Fibroblast of skin of left quadriceps (primary cell): ENCODE measurements around the gene CLINT1.
"Not testable (repeated sequence)": the region's sequence is repeated elsewhere in the genome, so short reads cannot be mapped to it uniquely, and the experiment has no call there.

ENCODE experiments used
- DNase-seq, 2 experiments: peaks; one replicate each; pipeline ENCODE4 v3.0.0-alpha.2; 2013; ENCODE audit warnings: low read depth in 2 of 2

Gene CLINT1

GRCh38 chr5:157862183-157862851 is 3.4 kb upstream of the CLINT1 start:
- DNase-seq: no peak

DNA sequence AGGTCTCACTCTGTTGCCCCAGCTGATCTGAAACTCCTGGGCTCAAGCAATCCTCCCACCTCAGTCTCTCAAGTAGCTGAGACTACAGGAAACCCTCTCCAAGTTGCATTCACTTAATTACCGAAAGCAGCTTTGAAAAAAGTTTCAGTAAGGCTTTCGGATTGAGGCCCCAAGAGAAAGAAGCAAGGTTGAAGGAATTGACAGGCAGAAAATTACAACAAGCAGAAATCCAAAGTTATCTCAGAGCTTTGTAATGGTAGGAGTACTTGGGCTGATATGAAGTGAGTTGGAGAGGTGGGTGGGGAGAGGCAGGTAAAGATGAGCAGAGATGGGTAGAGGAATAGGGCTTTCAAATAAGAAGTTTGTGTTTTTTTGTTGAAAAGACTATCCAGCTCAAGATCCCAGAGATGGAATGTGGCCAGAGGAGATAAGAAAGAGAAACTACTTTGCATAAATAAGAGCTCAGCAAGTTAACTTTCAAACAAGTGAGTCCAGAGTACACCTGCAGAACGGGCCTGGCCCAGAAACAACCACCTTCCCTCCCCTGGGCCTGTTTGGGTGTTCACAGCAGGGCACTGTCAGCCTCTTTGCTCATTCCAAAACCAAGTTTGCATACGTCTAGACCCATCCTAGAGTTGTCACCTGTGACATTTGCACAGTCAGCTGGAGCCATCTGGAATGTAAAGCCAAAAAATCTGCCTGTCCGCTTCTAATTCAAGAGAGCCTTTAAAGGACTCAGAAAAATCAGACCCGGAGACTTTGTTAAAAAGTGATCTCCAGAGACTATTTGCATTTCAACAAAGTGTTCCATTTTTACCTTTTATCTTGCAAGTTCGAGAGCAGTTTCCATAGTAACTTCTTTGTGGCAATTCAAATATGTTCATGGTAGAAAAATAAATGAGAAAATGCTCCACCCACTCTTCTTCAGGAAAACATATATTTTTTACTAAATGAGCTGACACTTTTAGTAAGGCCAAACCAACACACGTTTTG is 2.2 kb upstream of the CLINT1 start:
- no peak for DNase-seq

- DNase-seq: no peak
Measured at GRCh38 chr5:157859227-157859575, 256 bp upstream of the CLINT1 start.

GRCh38 chr5:157857816-157858526 is 974 bp downstream of the CLINT1 start:
- no peak for DNase-seq

DNA sequence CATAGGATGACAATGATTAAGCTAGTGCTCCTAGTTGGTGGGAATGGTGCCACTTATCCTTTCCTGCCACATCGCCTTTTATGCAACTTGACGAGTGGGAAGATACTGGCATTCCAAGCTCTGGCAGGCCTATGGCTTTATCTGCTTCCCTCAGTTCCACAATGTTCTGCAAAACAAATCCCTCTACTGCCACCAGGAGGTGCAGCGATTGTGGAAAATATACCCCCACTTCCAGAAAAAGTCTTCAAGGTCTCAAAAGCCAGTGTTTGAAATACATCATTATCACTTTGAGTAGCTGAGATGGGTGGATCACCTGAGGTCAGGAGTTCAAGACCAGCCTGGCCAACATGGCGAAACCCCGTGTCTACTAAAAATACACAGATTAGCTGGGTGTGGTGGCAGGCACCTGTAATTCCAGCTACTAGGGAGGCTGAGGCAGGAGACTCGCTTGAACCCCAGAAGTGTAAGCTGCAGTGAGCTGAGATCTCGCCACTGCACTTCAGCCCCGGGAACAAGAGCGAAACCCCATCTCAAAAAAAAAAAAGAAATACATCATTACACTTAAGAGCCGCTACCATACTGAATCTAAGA is 3.4 kb downstream of the CLINT1 start:
- peak; percentile 34 to 39 for DNase-seq

DNA sequence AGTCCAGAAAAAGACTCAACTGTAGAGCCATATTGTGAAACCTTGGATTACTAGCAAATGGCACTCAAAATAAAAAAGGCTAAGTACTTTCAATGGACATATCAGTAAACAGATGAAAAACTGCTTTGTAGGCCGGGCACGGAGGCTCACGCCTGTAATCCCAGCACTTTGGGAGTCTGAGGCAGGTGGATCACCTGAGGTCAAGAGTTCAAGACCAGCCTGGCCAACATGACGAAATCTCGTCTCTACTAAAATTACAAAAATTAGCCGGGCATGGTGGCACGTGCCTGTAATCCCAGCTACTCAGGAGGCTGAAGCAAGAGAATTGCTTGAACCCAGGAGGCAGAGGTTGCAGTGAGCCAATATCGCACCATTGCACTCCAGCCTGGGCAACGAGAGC is 5.6 kb downstream of the CLINT1 start:
- DNase-seq: not testable (repeated sequence)

DNA sequence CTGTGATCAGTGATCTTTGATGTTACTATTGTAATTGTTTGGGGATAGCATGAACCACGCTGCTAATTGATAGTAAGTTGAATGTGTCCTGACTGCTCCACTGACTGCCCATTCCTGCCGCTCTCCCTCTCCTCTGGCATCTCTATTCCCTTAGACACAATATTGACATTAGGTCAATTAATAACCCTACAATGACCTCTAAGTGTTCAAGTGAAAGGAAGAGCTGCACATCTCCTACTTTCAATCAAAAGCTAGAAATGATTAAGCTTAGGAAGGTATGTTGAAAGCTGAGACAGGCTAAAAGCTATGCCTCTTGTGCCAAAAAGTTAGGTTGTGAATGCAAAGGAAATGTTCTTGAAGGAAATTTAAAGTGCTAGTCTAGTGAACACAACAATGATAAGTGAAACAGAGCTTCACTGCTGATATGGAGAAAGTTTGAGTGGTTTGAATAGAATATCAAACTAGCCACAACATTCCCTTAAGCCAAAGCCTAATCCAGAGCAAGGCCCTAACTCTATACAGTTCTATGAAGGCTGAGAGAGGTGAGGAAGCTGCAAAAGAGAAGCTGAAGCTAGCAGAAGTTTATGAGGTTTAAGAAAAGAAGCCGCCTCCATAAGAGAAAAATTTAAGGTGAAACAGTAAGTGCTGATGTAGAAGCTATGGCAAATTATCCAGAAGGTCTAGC is 12.9 kb downstream of the CLINT1 start:
- no peak for DNase-seq

GRCh38 chr5:157842787-157843186 is 16.2 kb downstream of the CLINT1 start:
- DNase-seq: no peak

DNA sequence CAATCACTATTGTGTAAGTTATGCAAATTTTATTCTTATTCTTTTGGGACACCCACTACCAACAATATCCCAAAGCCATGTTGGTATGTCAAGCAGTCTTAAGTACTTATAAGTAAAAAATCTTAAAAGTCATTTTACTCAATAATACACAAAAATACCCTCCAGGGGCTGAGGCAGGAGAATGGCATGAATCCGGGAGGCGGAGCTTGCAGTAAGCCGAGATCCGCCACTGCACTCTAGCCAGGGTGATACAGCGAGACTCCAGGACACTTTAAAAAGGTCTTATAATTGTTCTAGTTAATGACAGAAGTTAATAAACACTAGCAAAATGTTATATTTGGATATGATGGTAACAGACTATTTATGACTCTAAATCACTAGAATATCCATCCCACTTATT is 16.8 kb downstream of the CLINT1 start:
- no peak for DNase-seq

- DNase-seq: no peak
Measured at GRCh38 chr5:157839157-157839795, 19.7 kb downstream of the CLINT1 start.

DNA sequence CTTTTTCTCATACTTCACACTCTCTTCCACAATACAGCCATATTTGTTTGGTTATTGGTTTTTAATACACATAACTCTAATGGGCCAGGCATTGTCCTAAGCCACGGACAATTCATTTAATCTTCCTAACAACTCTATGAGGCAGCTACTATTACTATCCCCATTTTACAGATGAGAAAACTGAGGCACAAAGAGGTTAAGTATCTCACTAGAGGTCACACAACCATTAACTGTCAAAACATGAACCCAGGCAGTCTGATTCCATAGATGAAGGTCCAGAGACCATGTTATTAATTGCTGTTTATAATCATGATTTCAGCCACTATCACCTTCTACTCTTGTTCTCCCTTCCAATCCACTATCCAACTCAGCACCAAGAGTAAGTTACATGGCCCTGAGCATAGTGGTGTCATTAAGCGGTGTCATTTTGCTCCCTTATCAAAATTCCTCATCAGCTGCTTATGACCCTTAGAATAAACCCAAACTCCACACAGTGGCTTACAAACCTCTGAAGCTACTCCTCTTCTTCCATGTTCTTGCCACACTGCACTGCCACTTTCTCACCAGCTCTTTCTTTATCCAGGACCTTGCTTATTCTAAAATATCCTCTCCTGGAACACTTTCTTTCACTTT is 22.7 kb downstream of the CLINT1 start:
- DNase-seq: no peak

- no peak for DNase-seq
Measured at GRCh38 chr5:157835041-157835440, 23.9 kb downstream of the CLINT1 start.

- DNase-seq: no peak
Measured at GRCh38 chr5:157828944-157829639, 29.9 kb downstream of the CLINT1 start.

GRCh38 chr5:157828105-157828943 is 30.6 kb downstream of the CLINT1 start:
- DNase-seq: no peak

DNA sequence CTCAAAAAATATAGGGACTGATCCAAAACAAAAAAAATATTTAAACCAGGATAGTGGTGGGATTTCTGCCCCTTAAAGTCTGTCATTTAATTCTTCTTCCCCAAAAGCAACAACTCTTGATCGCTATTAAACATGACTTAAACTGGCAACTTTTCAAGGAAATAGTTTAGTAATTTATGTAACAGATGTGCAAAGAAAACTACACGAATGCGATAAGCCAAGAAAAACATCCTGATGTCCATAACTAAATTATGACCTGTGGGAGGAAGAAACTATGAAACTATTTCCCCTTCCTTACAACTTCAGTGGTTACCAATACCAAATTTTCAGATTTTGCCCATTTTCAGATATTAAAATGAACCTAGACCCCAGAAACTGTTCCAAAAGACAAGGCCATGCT is 31.5 kb downstream of the CLINT1 start:
- peak; percentile 15 to 25 for DNase-seq

DNA sequence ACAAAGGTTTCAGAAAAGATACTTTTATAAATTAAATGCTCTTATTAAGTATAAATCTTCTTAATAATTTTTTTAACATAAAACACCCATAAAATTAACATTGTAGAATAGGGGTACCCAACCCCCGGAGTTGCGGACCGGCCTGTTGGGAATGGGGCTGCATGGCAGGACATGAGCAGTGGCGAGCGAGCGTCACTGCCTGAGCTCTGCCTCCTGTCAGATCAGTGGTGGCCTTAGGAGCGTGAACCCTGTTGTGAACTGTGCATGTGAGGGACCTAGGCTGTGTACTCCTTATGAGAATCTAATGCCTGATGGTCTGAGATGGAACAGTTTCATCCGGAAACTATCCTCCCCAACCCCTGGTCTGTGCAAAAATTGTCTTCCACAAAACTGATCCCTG is 35.3 kb downstream of the CLINT1 start:
- DNase-seq: no peak

- DNase-seq: no peak
Measured at GRCh38 chr5:157821822-157822622, 36.9 kb downstream of the CLINT1 start.

- no peak for DNase-seq
Measured at GRCh38 chr5:157821405-157821804, 37.5 kb downstream of the CLINT1 start.
